Cardiac septum (tissue), 1 donor: Measurements from ENCODE around the gene LENEP. TPM values are rescaled to one million over a fixed set of nuclear protein-coding genes. Genes with fewer than 3 reads are reported as not detected.

Experiments
- DNase-seq: peaks from one replicate; pipeline ENCODE4 v3.0.0-alpha.2; 2020; ENCODE audit warnings: low spot score
- intact Hi-C: fragments of 100-400 bp; cut with DNase I; formaldehyde crosslinking; loops from one replicate; pipeline ENCODE4 v1.14.0; 2022
- total RNA-seq: library from RNA; stranded (reverse); fragmentation: NEBNext Ultra II Directional; extraction: Animal tissue kit (Norgen Biotek cat#: 25700); gene quantifications from one replicate; pipeline ENCODE4 v1.2.1, GENCODE V29; 2021
- donor health status: DM: no; HTN: no; CAD: no.

LENEP gene
- total RNA-seq, 1 donor from 2014 or later, result not detected

GRCh38 chr1:155016231-155016831, 22.9 kb downstream of the LENEP start:
- no peak for DNase-seq
- intact Hi-C loops, result loop anchor here (2.0 to 5.0 kb wide), 3 partner anchors 16 to 46 kb away; partner anchors contain the start of gene EFNA4

- DNase-seq, result peak; percentile 94
- intact Hi-C loops, result loop anchor here (1.0 to 5.0 kb wide), 4 partner anchors 16 to 56 kb away; partner anchors contain the start of genes EFNA4 and PYGO2
Observed at GRCh38 chr1:155017041-155017945, 23.9 kb downstream of the LENEP start.

- intact Hi-C loops, result loop anchor here (1.0 to 5.0 kb wide), 4 partner anchors 17 to 57 kb away; partner anchors contain the start of genes EFNA4 and PYGO2
- no peak for DNase-seq
Observed at GRCh38 chr1:155017946-155018316, 24.5 kb downstream of the LENEP start.

- intact Hi-C loops, result loop anchor here (5.0 kb wide), 1 partner anchor 44 kb away; the partner anchor contains the start of gene EFNA4
- no peak for DNase-seq
Observed at GRCh38 chr1:155018617-155019348, 25.4 kb downstream of the LENEP start.

GRCh38 chr1:155019377-155020245, 26.2 kb downstream of the LENEP start:
- no peak for DNase-seq
- intact Hi-C loops, result loop anchor here (5.0 kb wide), 1 partner anchor 43 kb away; the partner anchor contains the start of gene EFNA4

- no peak for DNase-seq
- intact Hi-C loops, result no loop called here
Observed at GRCh38 chr1:155022136-155022926, 28.9 kb downstream of the LENEP start.

- DNase-seq, result no peak
- intact Hi-C loops, result no loop called here
Observed at GRCh38 chr1:155022927-155023236, 29.5 kb downstream of the LENEP start.

- no peak for DNase-seq
- intact Hi-C loops, result no loop called here
Observed at GRCh38 chr1:155023627-155024026, 30.2 kb downstream of the LENEP start.

- intact Hi-C loops, result no loop called here
- no peak for DNase-seq
Observed at GRCh38 chr1:155024315-155024714, 30.9 kb downstream of the LENEP start.

GRCh38 chr1:155026154-155026553, 32.8 kb downstream of the LENEP start:
- intact Hi-C loops, result no loop called here
- no peak for DNase-seq

GRCh38 chr1:155026588-155026987, 33.2 kb downstream of the LENEP start:
- no peak for DNase-seq
- intact Hi-C loops, result no loop called here

- intact Hi-C loops, result no loop called here
- DNase-seq, result no peak
Observed at GRCh38 chr1:155029513-155030242, 36.3 kb downstream of the LENEP start.

- intact Hi-C loops, result no loop called here
- no peak for DNase-seq
Observed at GRCh38 chr1:155030243-155030795, 36.9 kb downstream of the LENEP start.

- intact Hi-C loops, result no loop called here
- DNase-seq, result no peak
Observed at GRCh38 chr1:155030899-155031298, 37.5 kb downstream of the LENEP start.

- no peak for DNase-seq
Observed at GRCh38 chr1:155032886-155033285, 39.5 kb downstream of the LENEP start.

GRCh38 chr1:155033524-155033923, 40.1 kb downstream of the LENEP start, which contains the start of the genes DCST1 and DCST2:
TSS of gene DCST1 (plus strand) at chr1:155033824. CDS start at chr1:155034037, 213 bp downstream.
TSS of gene DCST2 (minus strand) at chr1:155033781. CDS start at chr1:155033701, 80 bp downstream.
- DNase-seq, result no peak
- intact Hi-C loops, result no loop called here

More at GRCh38 chr1:155032886-155033285, 39.5 kb downstream of the LENEP start:
- intact Hi-C loops, result no loop called here
